HG03045 (cell line): Measurements from ENCODE around the gene SLC6A9.
A peak's percentile ranks its signal among the peaks of the same experiment; 100 is the strongest.

Source experiments
- ATAC-seq: cut with Tn5 transposase; IDR thresholded peaks from one replicate; pipeline ENCODE4 v1.9.1; 2021; ENCODE audit warnings: mild to moderate bottlenecking, moderate library complexity; ENCODE audit not compliant: unreplicated experiment

Gene SLC6A9

GRCh38 chr1:44048532-44049215, 17.4 kb upstream of the SLC6A9 start:
- no peak for ATAC-seq

GRCh38 chr1:44047131-44047530, 15.9 kb upstream of the SLC6A9 start:
- no peak for ATAC-seq

- ATAC-seq, result no peak
Measured at GRCh38 chr1:44045064-44045463, 13.8 kb upstream of the SLC6A9 start.

- ATAC-seq, result no peak
Measured at GRCh38 chr1:44044071-44044801, 13.0 kb upstream of the SLC6A9 start.

GRCh38 chr1:44043176-44044070, 12.2 kb upstream of the SLC6A9 start:
- no peak for ATAC-seq

- no peak for ATAC-seq
Measured at GRCh38 chr1:44040846-44041245, 9.6 kb upstream of the SLC6A9 start.

- ATAC-seq, result no peak
Measured at GRCh38 chr1:44040418-44040817, 9.2 kb upstream of the SLC6A9 start.

GRCh38 chr1:44038876-44039657, 7.8 kb upstream of the SLC6A9 start:
- no peak for ATAC-seq

GRCh38 chr1:44037154-44037553, 5.9 kb upstream of the SLC6A9 start:
- no peak for ATAC-seq

GRCh38 chr1:44036409-44037139, 5.3 kb upstream of the SLC6A9 start:
- ATAC-seq, result no peak

- no peak for ATAC-seq
Measured at GRCh38 chr1:44035726-44036408, 4.6 kb upstream of the SLC6A9 start.

GRCh38 chr1:44034976-44035716, 3.9 kb upstream of the SLC6A9 start:
- no peak for ATAC-seq

- ATAC-seq, result no peak
Measured at GRCh38 chr1:44034423-44034822, 3.2 kb upstream of the SLC6A9 start.

GRCh38 chr1:44033756-44034155, 2.5 kb upstream of the SLC6A9 start:
- no peak for ATAC-seq

GRCh38 chr1:44033041-44033575, 1.8 kb upstream of the SLC6A9 start:
- ATAC-seq, result no peak

GRCh38 chr1:44032170-44032790, 1.0 kb upstream of the SLC6A9 start:
- no peak for ATAC-seq

- ATAC-seq, result peak; percentile 20
Measured at GRCh38 chr1:44030605-44031251, 534 bp downstream of the SLC6A9 start.
